ENCODE results near the gene MAGI2.

MAGI2 gene

DNA sequence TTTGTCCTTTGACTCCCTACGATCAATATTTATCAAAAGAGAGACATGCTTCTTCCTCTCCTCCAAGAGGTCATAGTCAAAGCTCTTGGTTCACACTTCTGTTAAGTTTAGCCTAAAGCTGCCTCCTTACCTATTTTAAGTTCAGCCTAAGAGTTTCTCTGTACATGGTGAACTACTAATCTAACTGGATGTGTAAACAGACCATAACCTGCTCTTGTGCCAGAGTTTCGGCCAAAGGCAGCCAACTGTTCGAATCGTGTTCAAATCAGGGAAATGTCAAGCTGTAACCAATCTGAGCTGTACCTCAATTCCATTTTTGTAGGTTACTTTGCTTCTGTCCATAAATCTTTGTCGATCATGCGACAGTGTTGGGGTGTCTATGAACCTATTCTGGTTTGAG, 1240.1 kb downstream of the MAGI2 start:
- DNase-seq = no peak

- DNase-seq = no peak
Measured at GRCh38 chr7:78212476-78213060, 1240.9 kb downstream of the MAGI2 start.

- no peak for DNase-seq
Measured at GRCh38 chr7:78207269-78207668, 1246.2 kb downstream of the MAGI2 start.

- no peak for DNase-seq
Measured at GRCh38 chr7:78206769-78207168, 1246.7 kb downstream of the MAGI2 start.

- no peak for DNase-seq
Measured at GRCh38 chr7:78203042-78203720, 1250.3 kb downstream of the MAGI2 start.

DNA sequence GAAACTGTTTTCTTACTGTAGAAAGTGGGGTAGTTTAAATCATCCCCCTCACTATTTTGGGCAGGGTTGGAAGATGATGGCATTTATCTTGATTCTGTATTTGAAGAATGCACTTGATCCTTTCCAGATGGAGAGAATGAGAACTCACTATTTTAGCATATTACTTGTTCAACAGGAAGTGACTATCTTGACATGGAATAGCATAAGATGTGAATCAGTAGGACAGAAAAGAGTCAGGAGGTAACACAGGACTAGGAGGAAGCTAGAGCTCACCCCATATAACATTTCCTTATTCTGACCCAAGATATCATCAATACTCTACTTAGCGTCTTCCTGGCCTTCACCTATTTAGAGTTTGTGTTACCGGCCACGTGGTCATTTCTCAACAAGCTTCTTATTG, 1254.7 kb downstream of the MAGI2 start:
- no peak for DNase-seq

- DNase-seq = no peak
Measured at GRCh38 chr7:78197447-78197846, 1256.0 kb downstream of the MAGI2 start.

- no peak for DNase-seq
Measured at GRCh38 chr7:78195281-78195680, 1258.2 kb downstream of the MAGI2 start.

DNA sequence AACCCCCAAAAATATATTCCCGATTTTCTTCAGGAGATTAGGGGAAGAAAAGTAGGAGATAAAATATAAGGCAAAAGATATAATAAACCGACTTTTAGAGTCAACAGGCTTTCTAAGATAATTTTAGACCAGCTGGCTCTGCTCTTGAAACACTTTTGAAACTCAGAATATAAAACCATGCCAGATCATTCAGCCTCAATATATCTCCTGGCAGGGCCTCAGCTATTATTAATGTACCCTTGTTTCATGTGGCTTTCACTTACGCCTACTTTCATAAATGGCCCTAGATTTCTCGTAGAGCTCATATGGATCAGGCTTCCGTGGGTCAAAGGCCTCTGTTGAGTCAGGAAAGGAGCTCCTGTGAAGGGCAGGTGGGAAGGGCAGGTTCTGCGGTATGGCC, 1258.9 kb downstream of the MAGI2 start:
- no peak for DNase-seq

- no peak for DNase-seq
Measured at GRCh38 chr7:78191475-78192079, 1261.9 kb downstream of the MAGI2 start.

DNA sequence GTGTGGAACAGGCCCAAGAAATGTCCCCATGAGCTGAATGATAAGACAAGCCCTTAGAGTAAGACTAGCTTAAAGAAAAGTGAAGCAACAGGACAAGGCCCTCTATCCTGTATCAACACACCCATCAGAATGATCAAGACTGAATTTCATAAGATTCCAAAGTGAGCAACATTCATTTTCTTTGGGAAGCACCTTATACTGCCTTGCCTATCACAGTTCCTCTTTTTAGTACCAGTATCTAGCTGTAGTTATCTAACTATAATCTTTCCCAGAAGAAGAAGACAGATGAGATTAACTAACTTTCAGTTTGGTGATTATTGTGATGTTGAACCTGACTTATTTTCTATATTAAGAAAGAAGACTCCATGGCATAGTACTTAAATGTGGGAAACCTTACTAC, 1263.7 kb downstream of the MAGI2 start:
- DNase-seq = no peak

- DNase-seq = no peak
Measured at GRCh38 chr7:78185149-78185745, 1268.2 kb downstream of the MAGI2 start.

DNA sequence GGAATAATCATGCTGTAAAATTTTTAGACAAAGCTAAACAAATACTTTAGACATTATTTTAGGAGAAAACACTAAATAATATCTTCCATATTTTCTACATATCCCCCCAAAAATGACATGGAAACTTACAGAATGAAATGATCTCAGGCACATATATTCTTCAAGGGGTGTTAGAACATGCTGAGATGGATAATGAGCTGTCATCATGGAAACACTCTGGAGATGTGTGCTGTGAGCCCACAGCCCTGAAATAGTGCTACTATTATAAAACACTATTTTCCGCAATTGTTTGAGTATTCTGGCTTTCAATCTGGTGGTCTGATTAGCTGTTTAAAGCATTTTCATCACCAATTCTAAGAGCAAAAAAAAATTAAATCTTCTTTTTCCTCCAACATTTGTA, 1269.2 kb downstream of the MAGI2 start:
- DNase-seq = no peak

GRCh38 chr7:78179827-78180477, 1273.5 kb downstream of the MAGI2 start:
- no peak for DNase-seq

GRCh38 chr7:78179211-78179610, 1274.3 kb downstream of the MAGI2 start:
- no peak for DNase-seq

- peak in 1 of 14 donors; percentile 27 for DNase-seq
Measured at GRCh38 chr7:78178319-78178718, 1275.1 kb downstream of the MAGI2 start.

DNA sequence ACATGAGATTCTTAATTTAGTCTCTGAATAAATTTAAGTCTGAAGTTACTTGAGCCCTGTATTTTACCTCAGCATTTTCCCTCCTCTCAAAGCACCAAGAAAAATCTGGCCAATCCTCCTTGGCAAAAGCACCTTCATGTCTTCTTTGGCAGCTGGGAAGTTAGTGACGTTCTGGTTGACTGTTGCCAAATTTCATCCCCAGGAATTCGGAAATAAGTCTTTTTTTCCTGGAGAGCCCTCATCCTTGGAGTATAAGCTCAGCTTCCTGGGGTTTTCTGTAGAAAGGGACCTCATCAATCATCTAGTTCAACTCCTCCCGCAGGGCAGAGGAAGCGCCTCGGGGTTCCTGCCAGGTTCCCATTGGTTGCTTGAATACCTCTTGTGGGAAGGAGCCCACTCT, 1277.3 kb downstream of the MAGI2 start:
- DNase-seq = no peak

- no peak for DNase-seq
Measured at GRCh38 chr7:78175330-78176100, 1278.0 kb downstream of the MAGI2 start.

GRCh38 chr7:78173666-78174065, 1279.8 kb downstream of the MAGI2 start:
- no peak for DNase-seq

DNA sequence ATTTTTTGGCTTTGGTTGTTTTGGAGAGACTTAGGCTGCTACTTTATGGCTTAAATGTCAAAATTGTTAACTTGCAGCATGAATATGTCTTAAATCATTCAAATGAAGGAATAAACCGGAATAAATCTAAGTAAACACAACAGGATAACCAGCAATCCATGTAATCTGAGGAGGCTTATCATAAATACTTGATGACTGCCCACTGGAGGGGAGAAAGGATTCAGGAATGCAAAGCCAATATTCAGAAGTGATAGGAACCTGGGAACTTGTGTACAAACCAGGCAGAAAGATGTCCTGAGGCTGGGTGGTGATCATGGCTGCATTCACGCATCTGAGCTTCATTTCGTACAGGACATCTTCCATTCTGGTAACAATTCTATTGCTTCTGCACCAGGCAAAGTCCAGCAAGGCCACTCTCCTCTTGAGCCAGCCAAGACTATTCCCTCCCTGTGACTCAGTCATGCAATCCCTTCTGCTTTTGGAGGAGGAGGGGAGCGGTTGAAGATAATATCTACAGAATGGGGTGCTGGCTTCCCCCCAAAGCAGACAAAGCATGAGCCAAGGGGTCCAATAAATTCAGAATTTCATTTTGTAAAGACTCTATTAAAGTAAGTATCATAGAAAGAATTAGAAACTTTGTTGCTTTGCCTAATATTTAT, 1280.4 kb downstream of the MAGI2 start:
- DNase-seq = no peak

GRCh38 chr7:78172267-78172757, 1281.2 kb downstream of the MAGI2 start:
- no peak for DNase-seq

GRCh38 chr7:78171398-78171797, 1282.1 kb downstream of the MAGI2 start:
- peak in 1 of 14 donors; percentile 8 for DNase-seq

All from C1 segment of cervical spinal cord (tissue), 14 donors.